NB4 (cell line): ENCODE results near the gene DOC2B.
"Not testable (repeated sequence)": the region's sequence is repeated elsewhere in the genome, so short reads cannot be mapped to it uniquely, and the experiment has no call there.

ENCODE experiments used
- DNase-seq: peaks from one replicate; pipeline ENCODE4 v3.0.0; 2010; ENCODE audit warnings: low read depth
- H3K4me3 ChIP-seq: one replicate; pipeline ENCODE4 v1.5.1; 2011; ENCODE audit warnings: mild to moderate bottlenecking, low read depth, low read length, moderate library complexity
- MYC ChIP-seq: IDR thresholded peaks from 2 replicates; pipeline ENCODE4 v1.6.1; 2011; ENCODE audit warnings: low read depth, low read length
- POLR2A ChIP-seq: IDR thresholded peaks from 2 replicates; pipeline ENCODE4 v1.6.1; 2011; ENCODE audit warnings: mild to moderate bottlenecking; ENCODE audit not compliant: insufficient read length; ENCODE audit errors: extremely low read depth
- TF ChIP-seq, protein P1 (sequence below): IDR thresholded peaks from 2 replicates; pipeline ENCODE4 v1.6.1; 2011; ENCODE audit warnings: low read depth, low read length
- TF ChIP-seq, protein P2 (sequence below): IDR thresholded peaks from one replicate; pipeline ENCODE4 v1.5.1; 2012; ENCODE audit warnings: low read depth, low read length

DOC2B gene

DNA sequence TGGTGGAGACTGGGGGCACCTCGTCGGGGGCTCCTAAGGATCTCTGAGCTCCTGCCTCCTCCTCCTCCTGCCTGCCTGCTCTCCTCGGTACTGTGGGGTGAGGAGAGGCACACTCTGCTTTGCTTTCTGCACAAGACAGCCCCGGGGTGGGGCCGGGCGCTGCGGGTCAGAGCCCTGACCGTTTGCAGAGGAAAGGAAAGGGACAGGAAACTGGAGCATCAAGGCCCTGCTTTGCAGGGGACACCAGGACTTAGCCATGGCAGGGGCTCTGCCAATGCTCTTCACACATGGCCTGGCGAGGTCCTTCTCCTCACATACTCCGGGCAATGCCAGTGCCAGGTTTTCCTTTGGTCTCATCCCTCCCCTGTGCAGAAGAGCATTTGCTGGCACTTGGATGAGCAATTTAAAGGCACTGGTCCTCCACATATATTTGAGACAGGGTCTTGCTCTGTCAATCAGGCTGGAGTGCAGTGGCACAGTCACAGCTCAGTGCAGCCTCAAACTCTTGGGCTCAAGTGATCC is 23.8 kb upstream of the DOC2B start:
- no peak for DNase-seq
- no peak overlapping the region for H3K4me3 ChIP-seq
- TF ChIP-seq, protein P1, sequence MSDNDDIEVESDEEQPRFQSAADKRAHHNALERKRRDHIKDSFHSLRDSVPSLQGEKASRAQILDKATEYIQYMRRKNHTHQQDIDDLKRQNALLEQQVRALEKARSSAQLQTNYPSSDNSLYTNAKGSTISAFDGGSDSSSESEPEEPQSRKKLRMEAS: no peak
- TF ChIP-seq, protein P2, sequence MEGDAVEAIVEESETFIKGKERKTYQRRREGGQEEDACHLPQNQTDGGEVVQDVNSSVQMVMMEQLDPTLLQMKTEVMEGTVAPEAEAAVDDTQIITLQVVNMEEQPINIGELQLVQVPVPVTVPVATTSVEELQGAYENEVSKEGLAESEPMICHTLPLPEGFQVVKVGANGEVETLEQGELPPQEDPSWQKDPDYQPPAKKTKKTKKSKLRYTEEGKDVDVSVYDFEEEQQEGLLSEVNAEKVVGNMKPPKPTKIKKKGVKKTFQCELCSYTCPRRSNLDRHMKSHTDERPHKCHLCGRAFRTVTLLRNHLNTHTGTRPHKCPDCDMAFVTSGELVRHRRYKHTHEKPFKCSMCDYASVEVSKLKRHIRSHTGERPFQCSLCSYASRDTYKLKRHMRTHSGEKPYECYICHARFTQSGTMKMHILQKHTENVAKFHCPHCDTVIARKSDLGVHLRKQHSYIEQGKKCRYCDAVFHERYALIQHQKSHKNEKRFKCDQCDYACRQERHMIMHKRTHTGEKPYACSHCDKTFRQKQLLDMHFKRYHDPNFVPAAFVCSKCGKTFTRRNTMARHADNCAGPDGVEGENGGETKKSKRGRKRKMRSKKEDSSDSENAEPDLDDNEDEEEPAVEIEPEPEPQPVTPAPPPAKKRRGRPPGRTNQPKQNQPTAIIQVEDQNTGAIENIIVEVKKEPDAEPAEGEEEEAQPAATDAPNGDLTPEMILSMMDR: no peak
- TF ChIP-seq POLR2A (no peak), MYC (no peak)

DNA sequence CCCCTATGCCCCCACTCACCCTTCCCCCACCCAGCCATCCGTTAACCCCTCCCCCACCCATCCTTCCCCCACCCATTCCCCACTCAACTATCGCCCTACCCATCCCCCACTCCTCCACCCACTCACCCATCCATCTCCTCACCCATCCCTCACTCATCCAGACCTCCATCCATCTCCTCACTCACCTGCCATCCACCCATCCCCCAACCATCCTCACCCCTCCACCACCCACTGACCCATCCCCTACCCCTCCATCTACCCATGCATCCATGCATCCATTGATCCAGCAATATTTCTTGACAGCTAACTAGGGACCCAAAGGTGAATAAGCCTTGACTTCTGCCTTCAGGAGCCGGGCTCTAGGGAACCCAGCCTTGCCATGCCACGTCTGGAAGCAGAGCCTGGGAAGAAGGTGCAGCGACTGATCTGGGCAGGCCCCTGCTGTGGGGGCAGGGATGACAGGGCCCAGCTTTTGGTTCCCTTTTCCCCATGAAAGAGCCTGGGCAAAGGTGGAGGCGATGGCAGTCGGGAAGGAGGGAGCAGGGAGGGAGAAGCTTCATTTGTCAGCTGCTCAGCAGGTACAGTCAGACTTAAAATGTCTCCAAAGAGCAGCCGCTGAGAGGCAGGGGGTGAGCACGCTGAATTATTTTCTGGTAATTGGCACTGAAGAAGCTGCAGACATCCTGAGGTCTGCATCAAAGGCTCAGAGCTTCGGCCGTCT is 23.1 kb upstream of the DOC2B start:
- no peak for DNase-seq
- TF ChIP-seq, protein P1: no peak
- TF ChIP-seq POLR2A (no peak), MYC (no peak)
- TF ChIP-seq, protein P2: no peak
- H3K4me3 ChIP-seq: no peak overlapping the region

DNA sequence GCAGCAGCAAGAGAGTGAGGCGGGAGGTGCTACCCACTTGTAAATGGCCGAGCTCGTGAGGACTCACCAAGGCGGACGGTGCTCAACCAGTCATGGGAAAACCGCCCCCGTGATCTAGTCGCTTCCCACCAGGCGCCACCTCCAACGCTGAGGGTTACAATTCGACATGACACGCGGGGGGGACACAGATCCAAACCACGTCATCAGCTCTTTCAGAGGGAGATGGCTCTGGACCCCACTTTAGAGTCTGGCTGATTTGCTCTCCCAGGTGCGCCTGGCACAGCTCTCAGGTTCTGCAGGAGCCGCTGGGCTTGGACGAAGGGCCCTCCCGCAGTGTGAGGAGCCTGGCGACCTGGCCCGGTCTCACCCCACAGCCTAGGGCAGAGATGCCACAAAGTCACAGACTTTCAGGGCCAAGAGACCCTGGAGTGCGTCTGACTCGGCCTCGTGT is 21.1 kb upstream of the DOC2B start:
- TF ChIP-seq, protein P1: no peak
- TF ChIP-seq, protein P2: no peak
- TF ChIP-seq POLR2A: no peak
- TF ChIP-seq MYC: no peak
- DNase-seq: no peak
- H3K4me3 ChIP-seq: no peak overlapping the region

DNA sequence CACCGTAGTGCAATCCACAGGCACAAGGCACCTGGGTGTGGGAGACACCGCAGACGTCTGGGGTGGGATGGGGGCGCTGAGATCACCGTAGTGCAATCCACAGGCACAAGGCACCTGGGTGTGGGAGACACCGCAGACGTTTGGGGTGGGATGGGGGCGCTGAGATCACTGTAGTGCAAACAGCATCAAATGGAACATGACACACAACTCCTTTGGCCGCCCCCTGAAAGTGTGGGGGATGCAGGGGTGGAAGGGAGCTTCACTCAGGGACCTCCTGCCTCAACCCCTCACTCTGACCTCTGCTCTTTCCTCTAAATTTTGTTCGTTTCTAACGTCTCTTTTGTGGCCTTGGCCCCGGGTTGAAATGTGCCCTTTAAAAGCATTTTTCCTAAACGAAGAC is 20.3 kb upstream of the DOC2B start:
- H3K4me3 ChIP-seq, DNase-seq: not testable (repeated sequence)

DNA sequence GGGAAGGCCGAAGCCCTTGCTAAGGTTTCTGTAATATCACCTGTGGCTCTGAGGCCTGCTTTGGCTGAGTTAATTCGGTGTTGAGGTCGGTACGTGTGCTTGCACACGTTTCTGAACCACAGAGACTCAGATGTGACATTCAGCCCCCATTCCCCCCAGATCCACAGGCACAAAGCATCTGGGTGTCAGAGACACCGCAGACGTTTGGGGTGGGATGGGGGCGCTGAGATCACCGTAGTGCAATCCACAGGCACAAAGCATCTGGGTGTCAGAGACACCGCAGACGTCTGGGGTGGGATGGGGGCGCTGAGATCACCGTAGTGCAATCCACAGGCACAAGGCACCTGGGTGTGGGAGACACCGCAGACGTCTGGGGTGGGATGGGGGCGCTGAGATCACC is 19.8 kb upstream of the DOC2B start:
- not testable (repeated sequence) for H3K4me3 ChIP-seq, DNase-seq

DNA sequence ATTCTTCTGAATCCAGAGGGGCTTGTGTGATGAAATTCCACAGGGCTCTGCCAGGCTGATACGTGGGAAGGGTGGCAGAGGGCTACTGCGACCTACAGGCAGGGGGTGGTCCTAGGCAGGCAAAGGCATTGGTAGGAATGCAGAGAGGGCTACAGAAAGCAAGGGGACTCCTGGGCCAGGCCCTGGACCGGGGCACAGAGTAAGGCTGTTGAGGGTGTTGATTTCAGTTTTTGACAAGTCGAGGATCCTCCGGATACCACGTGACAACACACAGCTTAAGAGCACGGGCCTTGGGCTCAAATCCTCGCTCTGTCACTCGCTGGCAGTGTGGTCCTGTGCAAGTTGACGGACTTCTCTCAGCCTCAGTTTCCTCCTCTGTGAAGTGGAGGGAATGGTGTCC is 19.1 kb upstream of the DOC2B start:
- no peak for DNase-seq
- H3K4me3 ChIP-seq: no peak overlapping the region
- TF ChIP-seq, protein P1: no peak
- TF ChIP-seq, protein P2: no peak
- TF ChIP-seq MYC (no peak), POLR2A (no peak)

DNA sequence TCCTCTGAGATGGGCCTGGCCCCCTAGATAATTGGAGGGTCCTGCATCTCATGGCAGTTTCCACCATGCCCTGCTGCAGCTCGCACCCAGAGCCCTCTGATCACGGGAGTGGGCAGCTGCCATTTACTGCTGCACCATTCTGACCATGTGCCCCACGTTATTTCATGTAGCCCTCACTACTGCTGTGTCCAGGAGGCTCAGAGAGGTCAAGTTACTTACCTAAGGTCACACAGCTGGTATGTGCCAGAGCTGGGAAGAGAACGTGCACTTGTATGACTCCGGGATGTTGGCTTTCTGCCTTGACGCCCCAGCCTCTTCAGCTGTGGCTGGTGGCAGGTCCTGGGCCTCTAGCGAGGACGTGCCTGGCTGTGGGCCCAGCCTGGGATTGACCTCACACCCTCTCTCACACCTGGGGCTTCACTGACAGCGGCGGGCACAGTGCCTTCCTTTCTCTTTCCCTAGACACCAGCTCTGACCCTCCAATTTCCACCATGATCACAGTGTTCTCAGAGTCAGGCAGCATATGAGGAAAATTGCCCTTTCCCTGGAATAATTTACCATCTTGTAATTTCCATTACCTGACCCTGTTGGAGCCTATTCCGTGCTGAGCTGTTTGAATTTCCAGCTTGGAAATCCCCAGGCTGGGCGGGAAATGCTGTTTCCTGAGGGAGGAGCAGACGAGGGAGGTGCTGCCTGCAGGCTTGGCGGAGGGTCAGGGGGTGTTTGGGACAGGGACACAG is 18.5 kb upstream of the DOC2B start:
- no peak for TF ChIP-seq MYC
- TF ChIP-seq, protein P1: no peak
- TF ChIP-seq, protein P2: no peak
- no peak for TF ChIP-seq POLR2A
- DNase-seq: no peak
- no peak overlapping the region for H3K4me3 ChIP-seq
